ENCODE results near the gene NPM1.

GRCh38 chr5:171455522-171455921, 67.9 kb downstream of the NPM1 start:
- TF ChIP-seq CTCF (IDR thresholded peaks at IDR 0.05) (no peak), POLR2AphosphoS5 (IDR thresholded peaks at IDR 0.05) (no peak), EP300 (IDR thresholded peaks at IDR 0.05) (no peak), POLR2A (IDR thresholded peaks at IDR 0.05) (no peak)
